GM18517 (cell line): ENCODE measurements around the gene TSPAN9.

Source experiments
- ATAC-seq: cut with Tn5 transposase; IDR thresholded peaks from one replicate; pipeline ENCODE4 v1.9.1; 2021; ENCODE audit warnings: mild to moderate bottlenecking, moderate library complexity; ENCODE audit not compliant: unreplicated experiment

Gene TSPAN9

DNA sequence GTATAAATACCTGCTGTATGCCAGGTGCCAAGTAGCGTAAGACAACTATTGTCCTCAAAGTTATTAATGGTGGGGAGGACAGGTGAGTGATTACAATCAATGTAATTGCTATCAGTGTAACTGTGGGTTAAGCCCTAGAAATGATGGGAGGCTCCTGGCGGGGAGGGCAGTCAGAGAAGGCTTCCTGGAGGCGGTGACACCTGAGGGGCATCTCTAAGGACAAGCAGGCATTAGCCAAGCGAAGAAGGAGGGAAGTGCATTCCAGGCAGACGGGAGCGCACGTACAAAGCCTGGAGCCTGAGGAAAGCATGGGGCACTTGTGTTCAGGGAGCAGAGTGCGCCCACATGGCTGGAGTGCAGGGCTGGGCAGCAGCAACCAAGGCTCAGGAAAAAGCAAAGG lies 230.9 kb downstream of the TSPAN9 start:
- no peak for ATAC-seq

DNA sequence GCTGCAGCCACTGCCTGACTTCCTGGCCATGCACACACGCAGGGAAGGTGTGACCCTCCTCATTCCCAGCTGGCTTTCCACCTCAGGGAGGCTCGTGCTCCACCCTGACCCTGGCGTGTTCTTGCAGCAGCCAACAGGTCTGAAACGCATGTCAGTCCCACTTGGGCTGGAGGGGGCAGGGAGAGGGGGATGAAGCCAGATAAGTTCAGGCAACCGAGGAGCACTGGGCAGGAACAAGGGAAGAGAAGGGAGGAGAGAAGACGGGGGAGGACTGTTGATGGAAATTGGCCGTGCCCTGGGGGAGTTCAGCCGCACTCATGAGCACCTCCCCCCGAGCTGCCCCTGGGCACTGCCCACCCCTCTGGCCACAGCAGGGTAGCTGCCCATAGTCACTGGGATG lies 231.4 kb downstream of the TSPAN9 start:
- no peak for ATAC-seq

DNA sequence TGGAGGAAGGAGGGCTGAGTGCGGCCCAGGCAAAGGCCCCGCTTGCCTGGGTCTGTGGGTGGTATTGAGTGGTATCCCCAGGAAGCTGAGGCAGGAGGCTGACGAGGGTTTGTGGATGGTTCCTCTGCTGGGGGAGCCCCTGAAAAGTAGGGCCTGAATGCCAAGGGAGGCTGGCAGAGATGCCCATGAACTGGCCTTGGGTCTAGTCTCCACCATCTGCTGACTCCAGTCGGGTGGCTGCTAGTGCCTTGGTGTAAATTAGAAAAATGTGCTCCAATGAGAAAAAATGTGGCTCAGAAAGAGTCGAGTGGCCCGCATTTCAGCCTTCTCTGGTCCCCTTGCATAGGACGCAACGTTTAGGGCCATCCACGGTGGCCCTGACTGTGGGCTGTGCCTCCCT lies 232.6 kb downstream of the TSPAN9 start:
- no peak for ATAC-seq

DNA sequence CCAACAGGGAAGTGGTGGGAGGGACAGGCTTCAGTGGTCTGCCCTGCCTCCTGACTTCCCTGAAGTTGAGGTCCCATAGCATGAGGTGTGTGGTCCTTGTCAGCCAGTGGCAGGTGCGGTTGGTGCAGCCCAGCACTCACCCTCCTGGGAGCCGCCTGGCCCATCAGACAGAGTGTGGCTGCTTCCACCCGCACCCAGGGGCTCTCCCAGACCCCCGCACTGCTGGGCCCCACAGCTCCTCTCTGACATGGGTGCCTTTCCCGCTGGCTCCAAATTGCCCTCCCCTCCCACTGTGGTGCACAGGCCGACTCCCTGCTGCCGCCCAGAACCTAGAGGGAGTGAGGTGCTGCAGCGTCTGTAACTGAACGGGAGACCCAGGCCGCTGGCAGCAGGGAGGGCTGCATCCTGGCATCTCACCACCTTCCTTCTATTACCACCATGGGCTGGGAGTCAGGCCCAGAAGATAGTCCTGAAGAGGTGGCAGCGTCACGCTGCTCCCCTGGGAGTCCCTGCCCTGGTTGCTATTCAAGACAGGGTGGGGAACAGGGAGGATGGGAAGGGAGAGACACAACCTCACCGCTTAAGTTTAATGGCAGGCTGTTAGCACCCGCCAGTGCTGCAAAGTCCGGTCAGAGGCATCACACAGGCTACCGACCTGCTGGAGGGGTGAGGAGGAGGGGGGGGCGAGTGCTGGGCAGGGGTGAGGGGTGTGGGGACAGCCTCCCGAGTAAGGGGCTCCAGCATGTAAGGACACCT lies 233.3 kb downstream of the TSPAN9 start:
- no peak for ATAC-seq

DNA sequence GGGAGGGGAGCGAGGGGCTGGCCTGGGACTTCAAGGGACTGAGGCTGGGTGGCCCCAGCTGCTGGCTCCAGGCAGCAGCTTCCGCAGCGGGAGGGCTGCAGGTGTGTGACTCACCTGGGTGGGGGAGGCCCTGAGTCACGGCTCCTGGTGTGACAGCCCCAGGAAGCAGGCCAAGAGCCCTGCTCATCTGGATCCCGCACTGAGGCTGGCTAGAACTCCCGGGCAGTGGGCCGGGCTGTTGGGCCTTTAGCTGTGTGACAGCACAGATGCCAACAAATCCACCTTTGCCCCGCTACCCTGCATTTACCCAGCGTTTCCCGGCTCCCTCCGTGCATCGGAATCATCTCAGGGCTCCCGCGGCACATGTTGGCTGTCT lies 233.8 kb downstream of the TSPAN9 start:
- ATAC-seq, result no peak

DNA sequence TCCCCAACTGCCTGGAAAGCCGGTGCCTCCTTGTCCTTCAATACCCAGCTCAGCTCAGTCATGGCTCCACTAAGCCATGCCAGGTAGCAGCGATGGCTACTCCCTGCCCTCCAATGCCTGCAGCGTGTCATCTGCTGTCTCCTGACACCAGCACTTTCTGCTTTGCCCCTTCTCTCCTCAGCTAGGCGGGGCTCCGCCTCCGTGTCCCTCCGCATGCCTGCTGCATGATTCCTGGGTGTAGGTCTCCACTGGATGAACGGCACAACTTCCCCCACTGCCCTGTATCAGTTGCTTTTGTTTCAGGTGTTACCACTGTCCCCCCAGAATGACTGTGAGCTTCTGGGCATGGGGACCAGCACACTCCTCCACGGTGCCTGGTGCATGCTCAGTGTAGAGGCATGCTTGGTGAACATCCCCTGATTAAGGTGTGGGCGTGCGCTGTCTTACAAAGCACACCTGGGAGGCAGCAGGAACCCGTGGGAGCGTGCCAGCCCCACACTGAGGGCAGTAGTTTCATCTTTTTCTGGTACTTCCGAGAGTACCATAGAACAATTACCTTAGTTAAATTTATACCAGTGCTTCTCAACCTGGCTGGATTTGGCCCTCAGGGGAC lies 234.4 kb downstream of the TSPAN9 start:
- no peak for ATAC-seq

DNA sequence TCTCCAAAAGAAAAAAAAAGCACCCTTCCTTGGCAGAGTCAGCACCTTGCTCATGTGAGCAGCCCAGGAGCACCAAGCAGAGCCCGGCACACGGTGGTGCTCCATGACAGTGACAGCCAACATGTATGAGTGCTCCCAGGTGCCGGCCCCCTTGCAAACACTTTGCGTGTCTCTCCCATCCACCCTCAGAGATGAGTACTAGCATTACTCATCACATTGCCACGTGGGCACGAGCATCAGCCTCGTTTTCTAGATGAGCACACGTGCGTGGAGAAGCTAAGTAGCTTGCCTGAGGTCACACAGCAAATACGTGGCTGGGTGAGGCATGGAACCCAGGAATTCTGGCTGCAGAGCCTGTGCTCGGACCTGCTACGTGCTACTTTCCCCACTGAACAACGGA lies 235.9 kb downstream of the TSPAN9 start:
- no peak for ATAC-seq

DNA sequence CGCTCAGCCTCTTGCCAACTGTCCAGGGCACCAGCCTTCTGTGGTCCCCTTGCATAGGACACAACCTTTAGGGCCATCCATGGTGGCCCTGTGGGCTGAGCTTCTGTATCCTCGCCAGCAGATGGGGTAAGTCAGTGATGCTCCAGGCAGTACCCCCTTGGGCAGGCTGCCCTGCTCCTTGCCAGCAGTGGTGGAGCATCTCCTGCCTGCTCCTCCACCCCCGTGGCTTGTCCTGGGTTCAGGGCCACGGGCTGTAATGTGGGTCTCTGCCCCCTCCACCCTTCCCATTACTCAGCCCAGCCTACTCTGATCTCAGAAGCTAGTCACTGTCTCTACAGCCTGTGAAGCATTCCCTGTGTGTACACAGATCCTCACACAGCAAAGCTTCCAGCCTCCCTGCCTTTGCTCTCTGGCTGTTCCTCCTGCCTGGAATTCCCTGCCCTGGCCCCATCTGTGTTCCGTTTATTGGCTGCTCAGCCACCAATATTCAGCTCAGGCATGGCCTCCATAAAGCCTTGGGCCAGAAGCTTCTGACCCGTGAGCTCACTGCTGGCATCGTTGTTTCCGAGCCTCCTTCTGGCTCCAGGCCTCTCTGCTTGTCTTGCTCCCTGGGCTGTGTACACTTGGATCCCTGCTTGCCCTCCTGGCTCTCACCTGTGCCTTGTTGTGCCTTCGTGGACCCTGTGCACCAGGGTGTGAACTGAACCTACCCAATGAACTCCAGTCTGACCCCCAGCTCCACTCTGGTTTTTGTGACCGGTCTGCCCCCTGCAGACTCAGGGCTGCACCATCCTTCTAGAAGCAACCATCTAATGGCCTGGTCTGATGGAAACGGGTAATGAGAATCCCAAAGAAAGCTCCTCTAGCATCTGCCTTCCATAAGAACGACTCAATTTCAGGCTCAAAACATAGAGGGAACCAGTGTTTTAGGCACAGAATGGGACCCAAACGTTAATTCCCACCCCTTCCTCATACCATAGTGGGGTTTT lies 236.8 kb downstream of the TSPAN9 start:
- no peak for ATAC-seq

DNA sequence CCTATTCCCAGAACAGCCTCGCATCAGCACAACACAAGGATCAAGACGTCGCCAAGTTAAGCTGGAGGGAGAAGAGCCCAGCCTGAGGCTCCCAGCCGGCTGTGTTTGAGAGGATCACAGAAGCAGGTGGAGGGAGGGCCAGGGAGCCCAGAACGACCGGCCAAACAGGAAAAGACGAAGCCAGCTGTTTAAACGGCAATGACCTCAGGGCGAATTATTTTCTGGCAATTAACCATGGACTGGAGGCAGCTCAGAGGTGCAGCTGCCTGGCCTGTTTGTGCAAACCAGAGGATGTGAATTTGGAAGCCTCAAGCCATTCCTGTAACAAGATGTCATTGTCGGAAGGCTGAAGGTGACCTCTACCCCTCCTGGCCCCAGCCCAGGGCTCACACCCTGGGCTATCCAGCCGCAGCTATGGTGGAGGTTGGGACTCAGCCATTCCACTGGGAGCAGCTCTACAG lies 238.1 kb downstream of the TSPAN9 start:
- ATAC-seq, result no peak

DNA sequence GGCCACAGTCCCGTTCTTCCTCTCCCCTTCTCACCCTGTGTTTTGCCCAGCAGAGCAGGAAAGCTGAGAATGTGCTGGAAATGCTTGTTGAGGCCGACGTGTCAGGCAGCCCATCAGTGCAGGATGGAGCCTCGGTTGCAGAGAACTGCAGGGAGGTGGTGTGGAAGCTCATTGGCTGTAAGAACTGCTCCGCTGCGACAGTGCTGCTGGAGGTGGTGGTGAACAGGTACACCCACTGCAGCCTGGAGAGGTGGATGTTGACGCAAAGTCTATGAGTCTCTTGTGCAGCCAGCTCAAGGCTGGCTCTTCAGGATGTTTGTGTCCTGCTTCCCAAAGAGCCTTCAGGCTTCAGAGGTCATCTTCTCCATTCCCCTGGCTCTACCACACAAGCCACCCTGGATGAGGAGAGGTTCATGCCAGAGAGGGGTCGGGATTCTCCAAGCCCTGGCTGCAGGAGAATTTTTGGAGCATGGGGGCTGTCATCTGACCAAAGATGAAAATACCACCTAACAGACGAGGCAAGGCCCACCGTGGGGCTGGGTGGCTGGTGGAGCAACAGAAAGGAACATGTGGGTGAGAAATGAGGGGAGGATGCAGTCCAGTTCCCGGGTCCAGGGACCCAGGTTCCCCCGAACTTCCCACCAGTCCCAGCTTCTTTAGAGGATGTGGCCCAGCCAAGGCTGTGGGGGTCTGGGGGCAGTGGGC lies 239.7 kb downstream of the TSPAN9 start:
- ATAC-seq, result no peak

DNA sequence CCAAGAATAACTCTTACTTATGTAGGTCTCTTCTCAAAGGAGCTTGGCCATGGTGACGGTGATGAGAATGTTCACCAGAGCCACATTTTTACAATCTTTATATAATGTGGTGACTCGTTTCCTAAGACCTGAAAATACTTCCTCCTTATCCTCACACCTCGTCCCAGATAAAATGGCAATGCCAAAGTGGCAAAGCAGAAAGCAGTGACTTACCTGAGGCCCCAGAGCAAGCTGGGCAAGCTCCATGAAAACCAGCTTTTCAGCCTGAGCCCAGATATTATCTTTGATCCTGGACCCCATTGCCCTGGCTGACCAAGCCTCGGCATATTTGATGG lies 240.3 kb downstream of the TSPAN9 start:
- ATAC-seq, result no peak

DNA sequence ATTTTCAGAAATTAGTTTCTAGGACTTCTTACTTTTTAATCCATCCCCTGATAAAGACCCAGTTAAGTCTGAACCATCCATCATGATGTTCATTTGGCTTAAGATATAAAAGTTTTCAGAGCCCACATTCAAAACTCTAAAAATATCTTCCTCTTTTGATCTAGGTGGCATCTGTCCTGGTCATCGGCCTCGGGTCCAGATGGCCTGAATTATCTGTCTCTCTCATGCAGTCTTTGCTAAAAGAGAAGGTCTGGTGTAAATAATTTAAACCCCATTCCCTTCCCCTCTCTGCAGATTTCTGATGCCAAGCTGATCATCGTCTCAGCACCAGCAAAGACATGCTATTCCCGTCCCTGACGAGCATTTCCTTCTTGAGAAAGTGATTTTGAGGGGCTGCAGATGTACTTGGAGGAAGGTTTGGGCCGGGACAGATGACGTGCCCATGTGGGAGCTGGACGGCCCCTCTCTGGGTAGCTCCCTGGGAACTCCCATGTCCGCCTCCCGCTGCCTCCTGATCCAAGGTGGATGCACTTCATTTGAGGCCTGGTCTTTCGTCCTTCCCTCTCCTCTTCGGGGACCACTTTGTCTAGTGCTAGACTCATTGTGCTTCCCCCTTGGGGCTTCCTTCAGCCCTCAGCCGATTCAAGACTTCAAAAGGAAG lies 240.8 kb downstream of the TSPAN9 start:
- no peak for ATAC-seq

DNA sequence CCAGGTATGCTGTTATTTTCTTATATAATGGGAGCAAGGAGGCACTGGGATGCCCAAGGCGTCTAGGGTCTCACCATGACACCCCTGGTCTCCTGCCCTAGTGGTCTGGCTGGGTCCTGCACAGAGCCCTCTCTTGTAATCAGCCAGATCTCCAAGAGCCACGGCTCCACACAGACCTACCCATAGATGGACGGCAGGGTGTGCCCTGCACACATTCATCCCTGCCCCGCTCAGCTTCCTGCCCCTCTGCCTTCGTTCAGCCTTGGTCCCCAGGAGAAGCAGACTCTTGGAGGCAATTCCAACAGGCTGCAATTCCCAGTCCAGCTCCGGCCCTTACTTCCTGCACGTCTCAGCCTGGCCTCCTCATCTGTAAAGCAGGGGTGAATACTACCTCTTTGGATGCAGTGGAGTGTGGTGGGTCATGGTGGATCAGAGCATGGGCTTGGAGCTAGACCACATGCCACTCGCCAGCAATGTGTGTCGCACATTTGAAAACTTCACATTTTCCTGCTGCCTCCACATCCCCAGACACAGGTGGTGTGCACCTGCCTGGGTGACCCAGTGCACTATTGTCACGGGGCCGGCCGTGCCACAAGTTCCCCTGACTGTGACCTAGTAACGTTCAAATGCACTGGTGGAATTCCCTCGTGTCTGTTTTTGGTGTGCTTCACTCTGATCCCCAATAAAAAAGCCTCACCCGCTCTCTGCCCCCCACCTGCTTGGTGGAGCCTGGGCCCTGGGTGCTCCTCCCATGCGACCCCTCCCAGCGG lies 242.7 kb downstream of the TSPAN9 start:
- ATAC-seq, result no peak

DNA sequence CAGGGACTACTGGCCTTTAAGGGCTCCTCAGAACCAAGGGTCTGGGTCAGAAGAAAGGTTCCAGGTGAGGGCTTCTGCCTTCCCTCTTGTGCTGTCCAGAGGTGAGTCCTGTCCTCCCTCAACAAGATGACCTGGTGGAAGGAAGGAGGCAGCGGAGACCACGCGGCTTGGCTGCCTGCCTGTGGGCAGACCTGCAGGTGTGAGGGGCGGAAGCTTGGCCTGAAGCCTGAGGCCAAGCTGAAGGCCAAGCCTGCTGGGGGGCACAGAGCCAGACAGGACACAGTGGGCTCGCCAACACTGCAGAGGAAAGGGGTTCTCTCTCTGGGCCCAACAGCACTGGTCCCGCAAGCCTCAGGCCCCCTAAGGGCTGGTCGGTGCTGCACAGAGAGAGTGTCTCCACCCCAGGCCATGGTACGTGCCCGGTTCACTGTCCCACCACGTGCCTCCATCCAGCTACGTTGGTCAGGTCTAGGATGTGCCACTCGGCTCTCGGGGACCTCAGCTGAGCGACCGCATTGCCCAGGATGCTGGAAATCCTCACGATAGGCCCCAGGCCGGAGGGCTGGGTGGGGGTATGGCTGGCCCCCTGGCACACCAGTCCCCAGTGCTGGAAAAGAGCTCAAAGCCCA lies 243.8 kb downstream of the TSPAN9 start:
- no peak for ATAC-seq

DNA sequence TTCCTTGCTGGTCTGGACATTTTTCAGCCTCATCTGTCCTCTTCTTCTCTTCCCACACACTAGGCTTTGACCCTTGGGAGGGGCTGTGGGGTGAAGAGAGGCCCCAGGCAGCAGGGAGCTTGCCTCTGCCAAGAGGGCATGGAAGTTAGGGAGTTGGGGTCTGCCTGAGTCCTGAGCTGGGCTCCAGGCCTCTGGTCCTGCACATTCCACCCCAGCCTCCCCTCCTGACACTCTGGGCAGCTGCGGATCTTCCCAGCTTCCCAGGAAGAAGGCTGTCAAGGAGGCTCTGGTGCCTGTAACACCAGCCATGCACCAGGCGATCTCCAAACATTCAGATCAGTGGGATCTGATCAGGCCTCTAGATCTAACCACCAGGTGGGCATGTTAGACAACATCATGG lies 244.7 kb downstream of the TSPAN9 start:
- no peak for ATAC-seq

DNA sequence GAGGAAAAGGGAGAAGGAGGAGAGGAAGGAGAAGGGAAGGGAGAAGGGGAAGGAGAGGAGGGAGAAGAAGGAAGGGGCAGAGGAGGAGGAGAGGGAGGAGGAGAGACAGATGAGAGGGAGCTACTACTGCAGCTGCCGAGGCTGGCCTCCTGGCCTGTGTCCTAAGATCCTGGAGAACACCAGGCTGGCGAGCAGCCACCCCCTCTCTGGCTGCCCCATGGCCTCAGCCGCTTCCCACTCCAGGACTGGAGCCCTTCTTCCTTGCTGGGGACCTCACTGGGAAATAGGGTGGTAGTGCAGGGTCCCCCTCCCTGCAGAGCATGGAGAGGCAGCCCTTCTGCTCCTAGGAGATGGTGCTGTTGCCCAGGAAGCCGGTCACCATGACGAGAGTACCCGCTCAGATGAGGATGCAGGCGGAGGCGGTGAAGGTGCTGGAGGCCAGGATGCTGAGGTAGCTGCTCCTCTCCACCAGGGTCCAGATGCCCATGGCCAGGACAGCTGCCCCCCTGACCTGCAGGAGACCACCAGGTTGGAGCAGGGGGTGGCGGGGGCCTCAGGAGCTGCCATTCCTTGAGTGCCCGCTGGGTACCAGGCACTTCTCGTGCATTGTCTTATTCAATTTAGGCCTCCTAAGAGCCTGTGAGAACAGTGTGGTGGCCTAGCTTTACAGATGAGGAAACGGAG lies 246.0 kb downstream of the TSPAN9 start:
- ATAC-seq, result no peak

DNA sequence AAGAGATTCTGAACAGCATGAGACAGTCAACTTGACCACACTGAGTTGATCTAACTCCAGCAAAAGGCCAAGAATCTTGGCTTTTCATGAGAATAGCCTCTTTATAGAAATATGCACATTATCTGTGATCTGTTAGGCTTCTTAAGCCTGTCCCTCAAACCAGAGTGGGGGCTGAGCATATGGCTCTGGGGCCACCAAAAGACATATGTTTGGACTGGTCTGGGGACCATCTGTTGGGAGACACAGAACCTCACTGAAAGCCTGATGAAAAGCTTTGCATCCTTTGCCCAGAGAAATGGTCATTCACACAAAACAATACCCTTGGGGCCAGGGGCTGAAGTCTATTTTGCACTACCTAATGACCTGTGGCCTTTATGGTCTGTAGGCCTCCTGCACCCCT lies 248.6 kb downstream of the TSPAN9 start:
- ATAC-seq, result no peak

DNA sequence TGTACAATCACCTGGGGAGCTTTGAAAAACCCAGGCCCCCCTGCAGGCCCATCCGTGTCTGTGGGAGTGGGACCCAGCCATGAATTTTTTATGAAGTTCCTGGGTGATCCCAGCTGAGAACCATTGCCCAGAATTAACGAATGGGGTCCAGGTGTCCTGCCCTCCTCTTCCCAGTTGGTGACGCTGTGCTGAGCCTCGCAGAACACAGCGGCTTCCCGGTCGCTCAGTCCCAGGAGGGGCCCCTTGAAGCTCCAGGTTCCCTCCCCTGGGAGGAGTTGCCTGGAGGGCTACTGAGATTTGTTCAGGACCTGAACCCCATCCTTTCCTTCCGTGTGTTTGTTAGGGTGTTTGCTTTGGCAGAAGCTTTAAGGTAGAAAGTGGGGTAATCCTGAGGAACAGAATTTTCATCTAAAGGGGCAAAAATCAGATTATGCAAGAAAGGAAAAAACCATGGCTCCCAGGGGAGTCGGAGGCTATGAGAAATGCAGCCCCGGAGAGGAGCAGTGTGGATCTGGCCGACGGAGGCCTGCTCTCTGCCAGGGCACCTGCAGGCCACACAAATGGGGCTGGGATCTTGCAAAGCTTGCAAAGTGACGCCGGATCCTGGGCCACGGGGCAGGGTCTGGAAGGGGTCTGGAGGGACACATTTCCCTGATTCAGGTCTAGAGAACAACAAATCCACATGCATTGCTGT lies 249.1 kb downstream of the TSPAN9 start:
- no peak for ATAC-seq
